Measurements from ENCODE around the gene EMC9. TPM values are rescaled to one million over a fixed set of nuclear protein-coding genes. Genes with fewer than 3 reads are reported as not detected.

Gene EMC9
- total and polyA plus RNA-seq, 7 donors = 17.2 to 67.5 (median 35.1) TPM

GRCh38 chr14:24129410-24129998 lies 11.9 kb downstream of the EMC9 start:
- TF ChIP-seq CTCF (IDR thresholded peaks at IDR 0.05) = no peak
- H3K27ac ChIP-seq = peak overlapping the region; percentile 96
- intact Hi-C loops (cut with DNase I) = no loop called here
- no peaks in the 10 kb centered on the region for H3K27me3 ChIP-seq (ENCODE audit: insufficient read depth in 3 of 3, low read length in 2 of 3)
- H3K4me3 ChIP-seq = no peak overlapping the region
- DNase-seq (no peak), ATAC-seq (no peak)
- WGBS, 3 donors = 84 to 95% (median 86%) methylated on average over 8 of the region's 8 CpGs
- no peaks in the 10 kb centered on the region for H3K9me3 ChIP-seq
- H3K36me3 ChIP-seq (ENCODE audit: insufficient read depth in 1 of 2, low read depth in 1 of 2) = peaks cover 0 to under 1% of the 10 kb centered on the region in 2 donors
- peaks cover 24% of the 10 kb centered on the region for H3K4me1 ChIP-seq

GRCh38 chr14:24127673-24128072 lies 13.7 kb downstream of the EMC9 start:
- Histone ChIP-seq H3K36me3 (ENCODE audit: insufficient read depth in 1 of 2, low read depth in 1 of 2) (peaks cover 0 to 18% of the 10 kb centered on the region in 2 donors), H3K27me3 (ENCODE audit: insufficient read depth in 3 of 3, low read length in 2 of 3) (no peaks in the 10 kb centered on the region), H3K4me1 (peaks cover 13% of the 10 kb centered on the region), H3K27ac (no peak overlapping the region), H3K4me3 (no peak overlapping the region), H3K9me3 (no peaks in the 10 kb centered on the region)
- no peak for DNase-seq
- ATAC-seq = no peak
- 80 to 93% (median 82%) methylated on average over 2 of the region's 2 CpGs for WGBS, 3 donors
- intact Hi-C loops (cut with DNase I) = no loop called here
- no peak for TF ChIP-seq CTCF (IDR thresholded peaks at IDR 0.05)

GRCh38 chr14:24126939-24127338 lies 14.5 kb downstream of the EMC9 start:
- intact Hi-C loops (cut with DNase I) = no loop called here
- Histone ChIP-seq H3K9me3 (no peaks in the 10 kb centered on the region), H3K36me3 (ENCODE audit: insufficient read depth in 1 of 2, low read depth in 1 of 2) (peaks cover 0 to 25% of the 10 kb centered on the region in 2 donors), H3K27ac (no peak overlapping the region), H3K4me1 (peaks cover 9% of the 10 kb centered on the region), H3K27me3 (ENCODE audit: insufficient read depth in 3 of 3, low read length in 2 of 3) (no peaks in the 10 kb centered on the region), H3K4me3 (no peak overlapping the region)
- no peak for TF ChIP-seq CTCF (IDR thresholded peaks at IDR 0.05)
- DNase-seq (no peak), ATAC-seq (no peak)

- TF ChIP-seq CTCF (IDR thresholded peaks at IDR 0.05) = no peak
- Histone ChIP-seq H3K27me3 (ENCODE audit: insufficient read depth in 3 of 3, low read length in 2 of 3) (no peaks in the 10 kb centered on the region), H3K9me3 (no peaks in the 10 kb centered on the region), H3K27ac (no peak overlapping the region), H3K4me3 (no peak overlapping the region), H3K36me3 (ENCODE audit: insufficient read depth in 1 of 2, low read depth in 1 of 2) (peaks cover 4 to 57% of the 10 kb centered on the region in 2 donors), H3K4me1 (no peaks in the 10 kb centered on the region)
- intact Hi-C loops (cut with DNase I) = no loop called here
- no peak for DNase-seq
- peak in 1 of 4 donors; percentile 13 for ATAC-seq
- WGBS, 3 donors = 81 to 88% (median 83%) methylated on average over 9 of the region's 9 CpGs
Measured at GRCh38 chr14:24123424-24124417, 17.7 kb downstream of the EMC9 start.

All from psoas muscle (tissue), 8 donors.